NOMO-1 (cell line): ENCODE data around the gene BEST1.

ENCODE experiments used
- DNase-seq, 2 experiments: peaks; one replicate each; lab custom pipeline; 2025; ENCODE audit not compliant: unreplicated experiment in 2 of 2; lab: John Stamatoyannopoulos, UW

BEST1 gene

DNA sequence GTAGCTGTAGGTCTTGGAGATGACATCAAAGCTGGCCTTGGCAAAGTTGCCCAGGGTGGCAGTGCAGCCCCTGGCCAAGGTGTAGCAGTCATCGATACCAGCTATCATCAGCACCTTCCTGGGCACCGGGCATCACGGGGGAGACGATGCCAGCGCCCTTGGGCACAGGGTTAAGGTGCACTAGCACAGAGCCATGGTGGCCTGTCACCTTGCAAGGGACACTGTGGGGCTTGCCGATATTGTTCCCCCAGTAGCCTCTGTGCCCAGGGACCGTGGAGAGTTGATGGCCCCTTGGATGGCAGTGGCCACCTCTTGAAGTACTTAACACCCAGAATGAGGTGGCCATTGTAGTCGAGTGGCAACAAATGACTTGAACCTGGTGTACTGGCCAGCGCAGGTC is 61.7 kb downstream of the BEST1 start:
- DNase-seq, result no peak

DNA sequence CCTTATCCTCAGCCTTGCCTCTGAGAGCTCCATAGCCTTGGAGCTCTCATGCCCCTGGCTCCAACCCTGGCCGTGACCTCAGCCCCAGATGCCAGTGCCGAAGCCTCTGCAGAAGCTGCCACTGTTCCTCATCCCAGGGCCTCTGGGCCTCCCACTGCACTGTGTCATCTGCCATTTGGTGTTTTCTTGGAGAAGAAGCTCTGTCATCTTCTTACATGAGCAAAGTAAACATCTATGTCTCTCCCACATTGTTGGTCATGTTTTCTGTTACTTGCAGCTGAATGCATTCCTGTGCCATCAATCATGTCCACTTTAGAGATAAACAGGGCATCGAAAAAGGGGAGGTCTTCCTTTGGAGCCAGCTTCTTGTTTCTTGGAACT is 62.3 kb downstream of the BEST1 start:
- no peak for DNase-seq

DNA sequence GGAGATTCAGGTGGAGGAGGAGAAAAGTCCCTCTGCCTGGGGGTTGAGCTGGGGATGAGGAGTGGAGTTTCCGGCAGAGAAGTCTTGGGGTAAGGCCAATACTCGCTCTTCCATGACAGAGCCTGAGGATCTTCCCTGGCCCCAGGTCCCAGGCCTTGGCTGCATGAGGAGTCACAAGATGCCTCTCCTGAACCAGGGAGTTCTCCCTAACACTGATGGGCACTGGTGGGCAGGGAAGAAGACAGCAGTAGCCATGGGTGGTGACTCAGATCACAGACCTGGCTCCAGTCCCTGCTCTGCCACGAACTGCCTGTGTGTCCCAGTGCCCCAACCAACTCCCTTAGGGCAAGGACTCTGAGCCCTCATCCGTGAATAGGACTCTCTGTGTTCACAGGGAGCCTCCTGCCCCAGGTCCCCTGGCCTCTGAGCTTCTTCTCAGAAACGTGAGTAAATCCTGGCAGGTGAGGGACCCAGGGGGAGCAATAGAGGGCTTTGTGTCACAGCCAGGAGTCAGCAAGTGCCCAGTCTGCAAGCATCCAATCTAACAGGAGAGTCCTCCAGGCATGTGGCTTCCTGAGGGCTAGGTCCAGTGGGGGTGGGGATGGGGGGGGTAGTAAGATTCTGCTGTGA is 62.8 kb downstream of the BEST1 start:
- no peak for DNase-seq
